Ascending aorta (tissue), 2 donors: ENCODE results near the gene TRIM24. TPM values are rescaled to one million over a fixed set of nuclear protein-coding genes. Genes with fewer than 3 reads are reported as not detected.
"Not testable (repeated sequence)": the region's sequence is repeated elsewhere in the genome, so short reads cannot be mapped to it uniquely, and the experiment has no call there.

Experiments used
- DNase-seq, 2 donors: peaks; one replicate each; pipeline ENCODE4 v3.0.0-alpha.2; 2019; ENCODE audit warnings: low spot score in 2 of 2
- H3K27ac ChIP-seq, 2 donors: fragments of 200-600 bp; sonication (generic); one replicate each; pipeline ENCODE4 v1.5.1; 2016 to 2017; ENCODE audit warnings: mild to moderate bottlenecking in 1 of 2
- H3K27me3 ChIP-seq: fragments of 200-600 bp; sonication (generic); one replicate; pipeline ENCODE4 v1.5.1; 2017
- H3K36me3 ChIP-seq, 2 donors: fragments of 200-600 bp; sonication (generic); one replicate each; pipeline ENCODE4 v1.5.1; 2016
- H3K4me1 ChIP-seq, 2 donors: fragments of 200-600 bp; sonication (generic); one replicate each; pipeline ENCODE4 v1.5.1; 2016 to 2017; ENCODE audit warnings: mild to moderate bottlenecking in 1 of 2
- H3K4me3 ChIP-seq, 2 donors: fragments of 200-600 bp; sonication (generic); one replicate each; pipeline ENCODE4 v1.5.1; 2016 to 2017; ENCODE audit warnings: mild to moderate bottlenecking in 1 of 2
- H3K9me3 ChIP-seq, 2 donors: fragments of 200-600 bp; sonication (generic); one replicate each; pipeline ENCODE4 v1.5.1; 2016
- CTCF ChIP-seq, 3 experiments: fragments of 200-600 bp in 2 of 3; fragments of 450-650 bp in 1 of 3; sonication (generic) in 2 of 3; IDR thresholded peaks; one replicate each; pipeline ENCODE4 v1.5.1; 2016 to 2019; ENCODE audit warnings: antibody characterized with exemption in 3 of 3, mild to moderate bottlenecking in 1 of 3, moderate library complexity in 1 of 3
- intact Hi-C: fragments of 100-400 bp; cut with DNase I; formaldehyde crosslinking; loops from one replicate; pipeline ENCODE4 v1.15.1; 2023
- total RNA-seq: library from RNA; depleted of rRNA; stranded (reverse); fragments of >200 nt; gene quantifications from one replicate; pipeline ENCODE4 v1.1.0, GENCODE V29; 2016

The TRIM24 gene
- total RNA-seq, 1 donor from 2014 or later: 2.3 TPM

DNA sequence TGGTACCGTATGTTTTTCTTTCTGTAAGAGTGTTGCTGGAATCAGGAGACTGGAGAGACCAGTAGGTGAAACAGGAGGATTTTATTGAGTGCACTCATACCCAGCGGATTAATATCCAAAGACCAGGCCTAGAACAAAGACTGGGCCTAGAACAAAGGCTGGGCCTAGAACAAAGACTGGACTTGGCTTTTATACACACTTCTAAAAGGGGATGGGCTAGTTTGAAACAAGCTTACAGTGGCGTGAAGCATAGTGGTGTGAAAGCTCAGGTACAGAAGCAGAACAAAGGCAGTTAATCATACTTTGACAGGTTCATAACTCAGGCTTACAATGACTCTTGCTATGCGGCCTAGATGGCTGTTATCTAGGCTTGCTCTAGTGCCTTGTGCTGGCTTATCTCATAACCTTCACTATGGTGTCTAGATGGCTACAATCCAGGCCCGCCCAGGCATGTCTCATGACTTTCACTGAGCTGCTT is 67.7 kb downstream of the TRIM24 start:
- H3K36me3 ChIP-seq: peaks cover 8 to 40% of the 10 kb centered on the region in 2 donors
- intact Hi-C loops: no loop called here

GRCh38 chr7:138536833-138537232 is 76.8 kb downstream of the TRIM24 start:
- intact Hi-C loops, H3K9me3 ChIP-seq, H3K4me3 ChIP-seq, H3K4me1 ChIP-seq, H3K27ac ChIP-seq, DNase-seq, H3K27me3 ChIP-seq: not testable (repeated sequence)
- peaks cover 3 to 33% of the 10 kb centered on the region in 2 donors for H3K36me3 ChIP-seq

More for the DNA sequence above, 67.7 kb downstream of the TRIM24 start:
- no peaks in the 10 kb centered on the region for H3K27me3 ChIP-seq
- no peak for DNase-seq
- H3K4me3 ChIP-seq: no peak overlapping the region
- no peaks in the 10 kb centered on the region for H3K4me1 ChIP-seq
- no peak overlapping the region for H3K27ac ChIP-seq
- H3K9me3 ChIP-seq: peaks cover 15 to 32% of the 10 kb centered on the region in 2 donors
- TF ChIP-seq CTCF (IDR thresholded peaks at IDR 0.05): no peak

DNA sequence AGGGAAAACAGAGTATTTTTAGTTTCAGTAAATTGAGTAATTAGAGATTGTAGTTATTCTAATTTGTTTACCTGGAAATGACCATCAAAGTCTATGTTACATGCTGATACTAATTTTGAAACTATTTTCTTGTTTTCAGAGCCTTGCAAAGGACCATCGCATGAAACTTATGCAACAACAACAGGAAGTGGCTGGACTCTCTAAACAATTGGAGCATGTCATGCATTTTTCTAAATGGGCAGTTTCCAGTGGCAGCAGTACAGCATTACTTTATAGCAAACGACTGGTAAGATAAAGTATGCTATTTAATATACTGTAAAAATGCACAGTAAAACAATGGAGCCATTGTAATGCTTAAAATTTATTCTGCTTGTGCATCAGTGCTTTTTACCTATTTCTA is 78.5 kb downstream of the TRIM24 start:
- H3K4me3 ChIP-seq: no peak overlapping the region
- no peaks in the 10 kb centered on the region for H3K9me3 ChIP-seq
- no peak overlapping the region for H3K27ac ChIP-seq
- H3K4me1 ChIP-seq: no peaks in the 10 kb centered on the region
- H3K36me3 ChIP-seq: peaks cover 3 to 33% of the 10 kb centered on the region in 2 donors
- intact Hi-C loops: no loop called here
- no peak for DNase-seq
- no peak for TF ChIP-seq CTCF (IDR thresholded peaks at IDR 0.05)
- H3K27me3 ChIP-seq: no peaks in the 10 kb centered on the region

GRCh38 chr7:138538997-138539644 is 79.1 kb downstream of the TRIM24 start:
- H3K4me3 ChIP-seq: no peak overlapping the region
- no peaks in the 10 kb centered on the region for H3K9me3 ChIP-seq
- H3K27me3 ChIP-seq: no peaks in the 10 kb centered on the region
- intact Hi-C loops: no loop called here
- no peak for TF ChIP-seq CTCF (IDR thresholded peaks at IDR 0.05)
- no peak for DNase-seq
- H3K27ac ChIP-seq: no peak overlapping the region
- H3K4me1 ChIP-seq: no peaks in the 10 kb centered on the region
- peaks cover 3 to 33% of the 10 kb centered on the region in 2 donors for H3K36me3 ChIP-seq

- intact Hi-C loops: no loop called here
- H3K4me1 ChIP-seq: no peaks in the 10 kb centered on the region
- no peak overlapping the region for H3K27ac ChIP-seq
- peaks cover 3 to 22% of the 10 kb centered on the region in 2 donors for H3K36me3 ChIP-seq
- H3K27me3 ChIP-seq: no peaks in the 10 kb centered on the region
- DNase-seq: no peak
- no peak overlapping the region for H3K4me3 ChIP-seq
- no peak for TF ChIP-seq CTCF (IDR thresholded peaks at IDR 0.05)
- no peaks in the 10 kb centered on the region for H3K9me3 ChIP-seq
Measured at GRCh38 chr7:138542183-138542582, 82.1 kb downstream of the TRIM24 start.

DNA sequence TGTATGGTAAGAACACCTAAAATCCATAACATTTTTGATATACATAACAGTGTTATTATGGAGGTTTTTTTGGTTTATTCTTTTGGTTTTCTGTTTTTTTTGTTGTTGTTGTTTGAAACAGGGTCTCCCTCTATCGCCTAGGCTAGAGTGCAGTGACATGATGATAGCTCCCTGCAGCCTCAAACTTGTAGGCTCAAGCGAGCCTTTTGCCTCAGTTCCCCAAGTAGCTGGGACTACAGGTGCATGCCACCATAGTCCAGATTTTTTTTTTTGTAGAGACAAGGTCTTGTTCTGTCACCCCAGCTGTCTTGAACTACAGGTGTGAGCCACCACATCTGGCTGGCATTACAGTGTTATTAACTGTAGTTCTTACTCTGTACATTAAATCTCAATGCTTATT is 83.7 kb downstream of the TRIM24 start:
- Histone ChIP-seq H3K4me3 (no peak overlapping the region), H3K36me3 (peaks cover 3 to 27% of the 10 kb centered on the region in 2 donors), H3K27me3 (no peaks in the 10 kb centered on the region), H3K27ac (no peak overlapping the region), H3K9me3 (no peaks in the 10 kb centered on the region), H3K4me1 (no peaks in the 10 kb centered on the region)
- TF ChIP-seq CTCF (IDR thresholded peaks at IDR 0.05): no peak
- DNase-seq: no peak
- intact Hi-C loops: no loop called here
